PC-9 (cell line): Measurements from ENCODE around the gene EHMT1.

Experiments
- EZH2 ChIP-seq: fragments of 200-600 bp; sonication (generic); IDR thresholded peaks from 2 replicates; pipeline ENCODE4 v1.8.0; 2017; ENCODE audit warnings: antibody characterized with exemption, low read depth
- TF ChIP-seq, protein P1 (sequence below): fragments of 200-600 bp; sonication (generic); conservative IDR thresholded peaks from 2 replicates; pipeline ENCODE4 v1.6.1; 2017; ENCODE audit warnings: mixed run types, antibody characterized with exemption, mild to moderate bottlenecking, moderate library complexity

DNA sequence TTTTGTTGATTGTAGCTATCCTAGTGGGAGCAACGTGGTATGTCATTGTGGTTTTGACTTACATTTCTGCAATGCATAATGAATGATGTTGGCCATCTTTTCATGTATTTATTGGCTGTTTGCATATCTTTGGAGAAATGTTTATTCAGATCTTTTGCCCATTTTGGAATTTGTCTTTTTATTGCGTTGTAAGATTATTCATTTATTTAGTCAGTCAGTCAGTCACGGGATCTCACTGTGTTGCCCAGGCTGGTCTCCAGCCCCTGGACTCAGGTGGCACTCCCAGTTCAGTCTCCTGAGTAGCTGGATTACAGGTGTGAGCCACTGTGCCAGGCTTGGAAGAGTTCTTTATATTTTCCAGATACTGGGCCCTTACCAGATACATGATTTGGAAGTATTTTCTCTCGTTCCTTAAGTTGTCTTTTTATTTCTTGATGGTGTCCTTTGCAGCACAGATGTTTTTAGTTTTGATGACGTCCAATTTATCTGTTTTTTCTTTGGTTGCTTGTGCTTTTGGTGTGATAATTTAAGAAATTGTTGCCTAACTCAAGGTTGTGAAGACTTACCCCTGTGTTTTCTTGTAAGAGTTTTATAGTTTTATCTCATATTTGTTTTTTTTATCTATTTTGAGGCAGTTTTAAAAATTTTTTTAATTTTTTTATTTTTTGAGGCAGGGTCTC, 67.1 kb downstream of the EHMT1 start:
- TF ChIP-seq, protein P1, sequence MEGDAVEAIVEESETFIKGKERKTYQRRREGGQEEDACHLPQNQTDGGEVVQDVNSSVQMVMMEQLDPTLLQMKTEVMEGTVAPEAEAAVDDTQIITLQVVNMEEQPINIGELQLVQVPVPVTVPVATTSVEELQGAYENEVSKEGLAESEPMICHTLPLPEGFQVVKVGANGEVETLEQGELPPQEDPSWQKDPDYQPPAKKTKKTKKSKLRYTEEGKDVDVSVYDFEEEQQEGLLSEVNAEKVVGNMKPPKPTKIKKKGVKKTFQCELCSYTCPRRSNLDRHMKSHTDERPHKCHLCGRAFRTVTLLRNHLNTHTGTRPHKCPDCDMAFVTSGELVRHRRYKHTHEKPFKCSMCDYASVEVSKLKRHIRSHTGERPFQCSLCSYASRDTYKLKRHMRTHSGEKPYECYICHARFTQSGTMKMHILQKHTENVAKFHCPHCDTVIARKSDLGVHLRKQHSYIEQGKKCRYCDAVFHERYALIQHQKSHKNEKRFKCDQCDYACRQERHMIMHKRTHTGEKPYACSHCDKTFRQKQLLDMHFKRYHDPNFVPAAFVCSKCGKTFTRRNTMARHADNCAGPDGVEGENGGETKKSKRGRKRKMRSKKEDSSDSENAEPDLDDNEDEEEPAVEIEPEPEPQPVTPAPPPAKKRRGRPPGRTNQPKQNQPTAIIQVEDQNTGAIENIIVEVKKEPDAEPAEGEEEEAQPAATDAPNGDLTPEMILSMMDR, result no peak
- no peak for TF ChIP-seq EZH2
